BLaER1 (cell line): ENCODE results near the gene KCNJ3.

Experiments used
- H3K27ac ChIP-seq: shearing (Covaris generic); formaldehyde crosslinking; 2 replicates; pipeline ENCODE4 v1.8.1; 2022
- H3K27me3 ChIP-seq: shearing (Covaris generic); formaldehyde crosslinking; 2 replicates; pipeline ENCODE4 v1.8.1; 2022
- H3K36me3 ChIP-seq: shearing (Covaris generic); formaldehyde crosslinking; 2 replicates; pipeline ENCODE4 v1.8.1; 2022
- H3K4me1 ChIP-seq: shearing (Covaris generic); formaldehyde crosslinking; 2 replicates; pipeline ENCODE4 v1.8.1; 2022
- H3K4me2 ChIP-seq: shearing (Covaris generic); formaldehyde crosslinking; 2 replicates; pipeline ENCODE4 v1.8.1; 2022
- H3K4me3 ChIP-seq: shearing (Covaris generic); formaldehyde crosslinking; 2 replicates; pipeline ENCODE4 v1.8.1; 2022
- H3K9ac ChIP-seq: shearing (Covaris generic); formaldehyde crosslinking; 2 replicates; pipeline ENCODE4 v1.8.1; 2022
- H3K9me3 ChIP-seq: shearing (Covaris generic); formaldehyde crosslinking; 2 replicates; pipeline ENCODE4 v1.8.1; 2022
- H4K20me1 ChIP-seq: shearing (Covaris generic); formaldehyde crosslinking; 2 replicates; pipeline ENCODE4 v1.8.1; 2022
- Cebpa-rat ChIP-seq: shearing (Covaris generic); IDR thresholded peaks from 2 replicates; pipeline ENCODE4 v1.8.1; 2022

KCNJ3 gene

DNA sequence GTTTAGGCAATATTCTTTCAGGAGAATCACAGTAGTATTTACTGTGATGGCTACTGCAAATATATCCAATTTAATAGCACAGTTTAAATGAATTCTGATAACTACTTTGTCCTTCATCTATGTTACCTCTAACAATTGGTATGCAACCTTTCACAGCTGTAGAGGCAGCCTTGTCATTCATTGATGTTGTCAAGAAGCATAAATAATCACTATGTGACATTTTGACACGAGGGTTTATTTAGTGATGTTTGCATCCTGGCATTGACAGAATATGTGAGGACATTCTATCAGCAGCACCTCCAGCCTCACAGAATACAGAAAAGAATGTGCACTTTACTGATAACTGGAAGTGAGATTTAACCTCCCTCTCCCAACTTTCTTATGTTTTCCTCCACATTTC is 9.3 kb upstream of the KCNJ3 start:
- H3K9me3 ChIP-seq = no peaks in the 10 kb centered on the region
- no peaks in the 10 kb centered on the region for H4K20me1 ChIP-seq
- H3K4me1 ChIP-seq = peaks cover 11% of the 10 kb centered on the region; the same call in 1 of the 2 replicates
- no peaks in the 10 kb centered on the region for H3K36me3 ChIP-seq
- H3K4me2 ChIP-seq = no peak overlapping the region
- H3K27me3 ChIP-seq = no peaks in the 10 kb centered on the region
- H3K4me3 ChIP-seq = no peak overlapping the region
- no peak overlapping the region for H3K27ac ChIP-seq
- TF ChIP-seq Cebpa-rat = no peak
- no peak overlapping the region for H3K9ac ChIP-seq

DNA sequence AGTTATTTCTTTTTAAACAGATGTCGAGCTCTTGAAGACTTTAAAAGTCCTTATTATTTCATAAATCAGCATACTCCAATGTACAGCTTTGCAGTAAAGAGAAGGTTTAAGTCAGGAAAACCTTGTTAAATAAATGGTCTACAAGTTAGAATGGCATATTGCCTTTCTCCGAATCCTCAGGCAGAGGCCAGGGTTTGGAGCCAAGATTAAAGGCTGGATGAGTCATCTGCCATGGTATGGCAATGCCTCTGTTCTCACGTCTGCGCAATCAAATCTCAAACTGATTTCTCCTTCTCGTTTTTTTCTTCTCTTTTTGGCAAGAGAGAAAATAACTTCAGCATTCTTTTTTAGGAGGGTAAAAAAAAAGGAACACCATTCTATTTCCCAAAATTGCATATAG is 5.6 kb upstream of the KCNJ3 start:
- no peak for TF ChIP-seq Cebpa-rat
- Histone ChIP-seq H3K4me1 (peaks cover 11% of the 10 kb centered on the region; the same call in 1 of the 2 replicates), H3K27ac (no peak overlapping the region), H3K4me2 (no peak overlapping the region), H4K20me1 (no peaks in the 10 kb centered on the region), H3K4me3 (no peak overlapping the region), H3K36me3 (no peaks in the 10 kb centered on the region), H3K9me3 (peaks cover 7% of the 10 kb centered on the region), H3K27me3 (no peaks in the 10 kb centered on the region), H3K9ac (no peak overlapping the region)

DNA sequence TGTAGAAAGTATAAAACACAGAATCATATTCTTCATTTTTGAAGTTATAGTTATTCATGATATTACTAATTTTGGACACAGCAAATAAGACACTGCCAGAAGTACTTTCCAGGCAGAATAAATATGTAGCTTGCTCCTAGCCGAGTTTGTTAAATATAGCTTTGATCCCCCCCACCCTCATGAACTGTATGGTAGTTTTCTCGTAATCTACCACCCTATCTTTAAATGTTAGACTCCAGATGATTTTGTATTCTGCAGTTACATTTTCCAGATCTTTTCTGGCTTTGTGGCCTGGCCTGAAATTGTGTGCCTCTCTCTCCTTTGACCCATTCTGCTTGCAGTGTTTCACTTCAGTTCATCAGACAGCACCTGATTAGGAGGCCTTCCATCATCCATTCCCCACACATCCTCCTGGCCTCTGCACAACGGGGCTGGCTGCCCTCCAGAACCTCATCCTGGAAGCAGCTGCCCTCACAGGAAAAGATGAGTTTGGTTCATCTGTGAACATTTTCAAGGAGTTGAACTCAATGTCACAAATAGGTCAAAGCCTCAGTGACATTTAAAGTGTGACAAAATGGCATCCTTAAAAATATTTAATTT is 4.7 kb upstream of the KCNJ3 start:
- Histone ChIP-seq H3K36me3 (no peaks in the 10 kb centered on the region), H3K4me1 (peaks cover 11% of the 10 kb centered on the region; the same call in 1 of the 2 replicates), H3K27ac (no peak overlapping the region), H3K27me3 (no peaks in the 10 kb centered on the region), H3K9me3 (peaks cover 11% of the 10 kb centered on the region), H3K9ac (no peak overlapping the region), H3K4me2 (no peak overlapping the region), H4K20me1 (no peaks in the 10 kb centered on the region), H3K4me3 (no peak overlapping the region)
- no peak for TF ChIP-seq Cebpa-rat

DNA sequence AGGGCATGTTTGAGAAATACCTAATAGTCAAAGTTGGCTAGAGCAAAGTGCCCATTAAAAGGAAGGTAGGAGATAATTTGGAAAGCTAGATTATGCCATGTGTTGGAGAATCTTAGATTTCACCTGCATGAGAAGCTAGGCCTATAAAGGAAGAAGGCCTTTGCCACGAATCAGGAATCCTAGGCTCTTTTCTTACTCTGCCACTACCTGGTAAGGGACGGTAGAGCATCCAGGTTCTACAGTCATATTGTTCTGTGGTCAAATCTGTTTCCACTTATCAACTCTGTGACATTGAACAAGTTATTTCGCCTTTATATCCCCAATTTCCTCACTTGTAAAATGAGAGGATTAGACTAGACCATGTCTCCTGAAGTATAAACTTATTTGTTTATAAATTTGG is 3.6 kb upstream of the KCNJ3 start:
- Histone ChIP-seq H3K27ac (no peak overlapping the region), H3K4me1 (peaks cover 11% of the 10 kb centered on the region; the same call in 1 of the 2 replicates), H3K4me3 (no peak overlapping the region), H4K20me1 (no peaks in the 10 kb centered on the region), H3K4me2 (no peak overlapping the region), H3K36me3 (no peaks in the 10 kb centered on the region), H3K9ac (no peak overlapping the region), H3K9me3 (peaks cover 19% of the 10 kb centered on the region), H3K27me3 (no peaks in the 10 kb centered on the region)
- no peak for TF ChIP-seq Cebpa-rat

DNA sequence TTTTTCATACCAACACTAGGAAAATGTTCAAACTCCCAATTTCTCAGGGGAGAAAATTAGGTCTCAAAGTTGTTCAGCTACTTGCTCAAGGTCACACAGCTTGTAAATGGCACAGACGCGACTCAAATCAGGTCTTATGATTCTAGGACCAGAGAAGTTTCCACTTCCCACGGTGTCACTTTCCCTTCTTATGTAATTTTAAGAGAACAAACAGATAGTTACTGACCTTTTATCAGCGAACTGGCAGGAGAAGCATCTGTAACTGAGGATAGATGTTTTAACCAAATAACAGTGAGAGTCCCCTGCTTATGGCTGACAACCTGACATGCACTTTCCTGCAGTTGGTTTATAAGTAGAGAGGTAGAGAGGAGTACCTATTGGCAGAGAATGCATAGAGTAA is 2.1 kb upstream of the KCNJ3 start:
- no peak overlapping the region for H3K27ac ChIP-seq
- no peak for TF ChIP-seq Cebpa-rat
- no peak overlapping the region for H3K9ac ChIP-seq
- peaks cover 11% of the 10 kb centered on the region; the same call in 1 of the 2 replicates for H3K4me1 ChIP-seq
- no peak overlapping the region for H3K4me3 ChIP-seq
- H3K9me3 ChIP-seq = peaks cover 19% of the 10 kb centered on the region
- no peaks in the 10 kb centered on the region for H3K27me3 ChIP-seq
- no peaks in the 10 kb centered on the region for H4K20me1 ChIP-seq
- no peak overlapping the region for H3K4me2 ChIP-seq
- no peaks in the 10 kb centered on the region for H3K36me3 ChIP-seq

DNA sequence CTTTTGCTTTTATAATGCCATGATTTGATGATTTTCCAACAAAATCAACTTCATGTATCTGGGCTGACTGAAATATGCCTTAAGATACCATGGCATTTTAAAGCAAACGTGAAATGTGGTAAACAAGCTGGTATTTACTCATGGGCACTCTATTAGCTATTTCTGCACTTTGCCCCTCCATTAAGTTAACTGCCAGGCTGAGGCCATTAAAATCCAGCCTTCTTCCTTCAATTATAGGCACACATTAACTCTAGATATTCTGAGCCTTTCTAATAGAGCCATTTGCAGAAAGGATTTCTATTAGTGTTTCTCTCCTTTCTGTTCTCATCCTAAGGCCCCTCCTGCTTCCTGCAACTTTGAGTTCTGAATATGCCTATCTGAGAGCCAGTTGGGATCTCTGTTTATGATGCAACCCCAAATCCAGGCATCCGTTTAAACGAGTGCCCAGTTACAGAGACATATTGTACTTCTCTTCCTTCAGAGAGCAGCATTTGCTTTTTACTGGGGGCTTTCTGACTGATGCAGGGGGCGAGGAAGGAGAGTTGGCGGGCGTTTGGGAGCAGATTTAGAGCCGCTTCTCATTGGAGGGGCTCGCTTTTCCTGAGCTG is 1.6 kb upstream of the KCNJ3 start:
- Histone ChIP-seq H4K20me1 (no peaks in the 10 kb centered on the region), H3K27me3 (no peaks in the 10 kb centered on the region), H3K4me2 (no peak overlapping the region), H3K4me1 (peaks cover 11% of the 10 kb centered on the region; the same call in 1 of the 2 replicates), H3K4me3 (no peak overlapping the region), H3K27ac (no peak overlapping the region), H3K9ac (no peak overlapping the region), H3K36me3 (no peaks in the 10 kb centered on the region), H3K9me3 (peaks cover 19% of the 10 kb centered on the region)
- TF ChIP-seq Cebpa-rat = no peak

DNA sequence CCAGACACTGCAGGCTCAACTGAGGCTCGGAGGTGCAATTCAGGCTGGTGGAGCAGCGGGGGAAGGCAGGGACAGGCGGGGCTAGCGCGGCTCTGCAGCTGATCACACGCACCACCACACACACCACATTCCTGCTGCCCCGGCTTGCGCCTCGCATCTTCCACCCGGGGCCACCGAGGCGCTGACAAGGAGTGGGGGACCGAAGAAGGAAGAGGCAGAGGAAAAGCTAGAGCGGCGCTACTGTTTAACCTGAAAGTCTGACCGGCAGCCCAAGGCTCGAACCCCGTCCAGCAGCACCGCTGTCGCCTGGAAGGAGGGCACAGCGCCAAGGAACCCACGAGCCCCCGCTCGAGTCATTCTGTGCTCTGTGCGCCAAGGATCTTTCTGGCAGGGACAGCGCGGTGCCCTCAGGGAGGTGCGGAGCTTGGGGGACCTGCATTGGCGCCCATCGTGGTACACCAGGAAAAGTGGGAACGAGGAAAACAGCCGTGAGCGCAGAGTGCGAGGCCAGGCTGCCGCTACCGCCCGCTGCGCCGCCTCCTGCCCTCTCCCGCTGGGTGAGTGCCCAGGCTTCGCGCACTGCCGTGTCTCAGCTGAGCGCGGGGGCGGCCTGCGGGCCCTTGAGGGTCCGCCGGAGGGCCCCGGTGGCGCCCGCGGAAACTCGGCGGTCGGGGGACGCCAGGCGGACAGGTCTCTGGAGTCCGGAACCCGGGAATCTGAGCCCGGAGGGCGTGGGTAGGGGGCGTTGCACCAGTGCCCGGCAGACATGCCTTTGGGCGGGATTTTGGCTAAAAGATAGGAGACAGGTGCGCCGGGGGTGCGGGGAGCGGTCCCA is 860 bp upstream of the KCNJ3 start:
- Histone ChIP-seq H4K20me1 (no peaks in the 10 kb centered on the region), H3K9ac (no peak overlapping the region), H3K36me3 (no peaks in the 10 kb centered on the region), H3K4me2 (no peak overlapping the region), H3K27ac (no peak overlapping the region), H3K27me3 (no peaks in the 10 kb centered on the region), H3K4me1 (peaks cover 11% of the 10 kb centered on the region; the same call in 1 of the 2 replicates), H3K4me3 (no peak overlapping the region), H3K9me3 (peaks cover 19% of the 10 kb centered on the region)
- no peak for TF ChIP-seq Cebpa-rat

DNA sequence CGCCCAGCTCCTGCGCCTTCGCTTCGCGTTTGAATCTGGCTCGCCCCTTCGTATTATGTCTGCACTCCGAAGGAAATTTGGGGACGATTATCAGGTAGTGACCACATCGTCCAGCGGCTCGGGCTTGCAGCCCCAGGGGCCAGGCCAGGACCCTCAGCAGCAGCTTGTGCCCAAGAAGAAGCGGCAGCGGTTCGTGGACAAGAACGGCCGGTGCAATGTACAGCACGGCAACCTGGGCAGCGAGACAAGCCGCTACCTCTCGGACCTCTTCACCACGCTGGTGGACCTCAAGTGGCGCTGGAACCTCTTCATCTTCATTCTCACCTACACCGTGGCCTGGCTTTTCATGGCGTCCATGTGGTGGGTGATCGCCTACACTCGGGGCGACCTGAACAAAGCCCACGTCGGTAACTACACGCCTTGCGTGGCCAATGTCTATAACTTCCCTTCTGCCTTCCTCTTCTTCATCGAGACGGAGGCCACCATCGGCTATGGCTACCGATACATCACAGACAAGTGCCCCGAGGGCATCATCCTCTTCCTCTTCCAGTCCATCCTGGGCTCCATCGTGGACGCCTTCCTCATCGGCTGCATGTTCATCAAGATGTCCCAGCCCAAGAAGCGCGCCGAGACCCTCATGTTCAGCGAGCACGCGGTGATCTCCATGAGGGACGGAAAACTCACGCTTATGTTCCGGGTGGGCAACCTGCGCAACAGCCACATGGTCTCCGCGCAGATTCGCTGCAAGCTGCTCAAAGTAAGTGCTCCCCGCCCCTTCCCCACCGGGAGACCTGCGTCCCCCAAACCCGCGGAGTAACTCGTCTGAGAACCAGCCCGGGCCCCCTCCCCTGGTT is 453 bp downstream of the KCNJ3 start:
- H3K4me3 ChIP-seq = no peak overlapping the region
- H3K4me1 ChIP-seq = peaks cover 2% of the 10 kb centered on the region; the same call in 1 of the 2 replicates
- H3K27me3 ChIP-seq = no peaks in the 10 kb centered on the region
- no peak overlapping the region for H3K9ac ChIP-seq
- H3K27ac ChIP-seq = no peak overlapping the region
- H3K36me3 ChIP-seq = no peaks in the 10 kb centered on the region
- TF ChIP-seq Cebpa-rat = no peak
- no peak overlapping the region for H3K4me2 ChIP-seq
- no peaks in the 10 kb centered on the region for H4K20me1 ChIP-seq
- peaks cover 19% of the 10 kb centered on the region for H3K9me3 ChIP-seq

DNA sequence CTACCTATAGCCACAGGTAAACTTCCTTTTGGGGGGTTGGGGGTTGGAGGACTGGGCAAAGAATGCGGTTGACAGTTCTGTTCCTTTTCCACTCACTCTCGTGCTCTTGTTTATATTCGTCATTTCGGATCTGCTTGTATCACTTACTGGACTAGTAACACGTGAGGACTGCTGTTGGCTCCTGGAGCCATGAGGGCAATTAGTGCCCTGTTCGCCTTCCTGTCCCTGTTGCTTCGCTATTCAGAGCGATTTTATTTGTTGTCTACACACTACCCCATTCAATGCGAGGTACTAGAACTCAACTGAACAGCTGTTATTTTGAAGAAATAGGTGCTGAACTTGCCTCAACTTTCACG is 1.1 kb downstream of the KCNJ3 start:
- Histone ChIP-seq H3K4me2 (no peak overlapping the region), H3K36me3 (no peaks in the 10 kb centered on the region), H3K27me3 (no peaks in the 10 kb centered on the region), H3K27ac (no peak overlapping the region), H4K20me1 (no peaks in the 10 kb centered on the region), H3K4me3 (no peak overlapping the region), H3K9ac (no peak overlapping the region), H3K4me1 (no peaks in the 10 kb centered on the region), H3K9me3 (peaks cover 19% of the 10 kb centered on the region)
- TF ChIP-seq Cebpa-rat = no peak
